ENCODE results near the gene SFT2D3.

Gene SFT2D3

GRCh38 chr2:127673291-127674069 lies 27.8 kb upstream of the SFT2D3 start:
- TF ChIP-seq, protein P1, sequence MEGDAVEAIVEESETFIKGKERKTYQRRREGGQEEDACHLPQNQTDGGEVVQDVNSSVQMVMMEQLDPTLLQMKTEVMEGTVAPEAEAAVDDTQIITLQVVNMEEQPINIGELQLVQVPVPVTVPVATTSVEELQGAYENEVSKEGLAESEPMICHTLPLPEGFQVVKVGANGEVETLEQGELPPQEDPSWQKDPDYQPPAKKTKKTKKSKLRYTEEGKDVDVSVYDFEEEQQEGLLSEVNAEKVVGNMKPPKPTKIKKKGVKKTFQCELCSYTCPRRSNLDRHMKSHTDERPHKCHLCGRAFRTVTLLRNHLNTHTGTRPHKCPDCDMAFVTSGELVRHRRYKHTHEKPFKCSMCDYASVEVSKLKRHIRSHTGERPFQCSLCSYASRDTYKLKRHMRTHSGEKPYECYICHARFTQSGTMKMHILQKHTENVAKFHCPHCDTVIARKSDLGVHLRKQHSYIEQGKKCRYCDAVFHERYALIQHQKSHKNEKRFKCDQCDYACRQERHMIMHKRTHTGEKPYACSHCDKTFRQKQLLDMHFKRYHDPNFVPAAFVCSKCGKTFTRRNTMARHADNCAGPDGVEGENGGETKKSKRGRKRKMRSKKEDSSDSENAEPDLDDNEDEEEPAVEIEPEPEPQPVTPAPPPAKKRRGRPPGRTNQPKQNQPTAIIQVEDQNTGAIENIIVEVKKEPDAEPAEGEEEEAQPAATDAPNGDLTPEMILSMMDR (IDR thresholded peaks at IDR 0.05; ENCODE audit: poor library complexity, severe bottlenecking), result no peak
- H3K4me3 ChIP-seq (ENCODE audit: severe bottlenecking), result no peak overlapping the region
- ATAC-seq (ENCODE audit: low read depth) (no peak), DNase-seq (ENCODE audit: low spot score) (no peak)
- peaks cover 20% of the 10 kb centered on the region for H3K27me3 ChIP-seq (ENCODE audit: insufficient read depth, poor library complexity, severe bottlenecking)
- H3K9me3 ChIP-seq (ENCODE audit: severe bottlenecking), result no peaks in the 10 kb centered on the region
- H3K4me1 ChIP-seq (ENCODE audit: insufficient read depth, poor library complexity, severe bottlenecking), result no peaks in the 10 kb centered on the region
- H3K27ac ChIP-seq (ENCODE audit: poor library complexity, severe bottlenecking), result no peak overlapping the region
- no peaks in the 10 kb centered on the region for H3K36me3 ChIP-seq (ENCODE audit: low read depth)

DNA sequence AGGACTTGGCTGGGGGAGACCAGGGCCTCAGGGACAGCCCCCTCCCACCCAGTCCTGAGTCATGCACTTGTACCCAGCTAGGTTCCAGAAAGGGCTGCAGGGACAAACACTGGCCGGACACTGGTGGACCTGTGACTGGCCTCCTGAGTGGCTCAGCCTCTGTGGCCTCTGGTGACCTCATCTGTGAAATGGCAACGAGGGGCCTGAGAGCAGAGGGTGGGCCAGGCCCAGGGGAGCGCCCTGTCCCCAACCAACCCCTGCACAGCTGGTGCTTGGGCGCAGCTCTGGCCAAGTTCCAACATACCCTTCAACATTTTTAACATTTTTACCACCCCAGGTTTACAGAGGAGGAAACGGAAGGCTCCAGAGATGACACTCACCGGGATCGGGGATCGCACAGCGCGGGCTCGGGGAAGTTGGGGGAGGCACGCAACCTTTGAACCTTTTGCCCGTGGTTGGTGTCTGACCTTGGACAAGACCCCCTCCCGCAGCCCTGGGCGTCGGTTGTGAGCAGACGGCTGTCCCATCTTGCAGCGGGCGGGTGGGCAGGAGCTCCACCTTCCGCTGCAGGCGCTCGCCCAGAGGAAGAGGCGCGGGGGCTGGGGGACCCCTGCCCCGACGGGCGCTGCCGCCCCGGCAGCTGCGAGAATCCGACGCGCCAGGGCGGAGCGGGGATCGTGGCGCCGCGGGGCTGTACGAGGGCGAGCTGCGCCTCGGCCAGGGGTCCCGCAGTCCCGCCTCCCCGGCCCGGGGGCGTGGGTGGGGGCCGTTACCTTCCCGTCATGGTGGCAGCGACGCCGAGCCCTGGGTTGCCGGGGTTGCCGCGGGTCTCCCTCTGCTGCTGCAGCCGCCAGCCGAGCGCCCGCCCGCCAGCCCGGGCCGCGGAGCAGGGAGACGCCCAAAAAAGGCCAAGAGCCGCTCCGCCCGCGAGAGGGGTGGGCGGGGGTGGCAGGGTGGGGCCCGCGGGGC lies 26.8 kb upstream of the SFT2D3 start:
- Histone ChIP-seq H3K27ac (ENCODE audit: poor library complexity, severe bottlenecking) (no peak overlapping the region), H3K36me3 (ENCODE audit: low read depth) (no peaks in the 10 kb centered on the region), H3K4me1 (ENCODE audit: insufficient read depth, poor library complexity, severe bottlenecking) (no peaks in the 10 kb centered on the region), H3K4me3 (ENCODE audit: severe bottlenecking) (peak overlapping the region; percentile 40), H3K9me3 (ENCODE audit: severe bottlenecking) (no peaks in the 10 kb centered on the region), H3K27me3 (ENCODE audit: insufficient read depth, poor library complexity, severe bottlenecking) (peaks cover 20% of the 10 kb centered on the region)
- DNase-seq (ENCODE audit: low spot score), result no peak
- peak; percentile 37; the same call in 2 of the 3 replicates for ATAC-seq (ENCODE audit: low read depth)
- TF ChIP-seq, protein P1 (IDR thresholded peaks at IDR 0.05; ENCODE audit: poor library complexity, severe bottlenecking), result no peak

DNA sequence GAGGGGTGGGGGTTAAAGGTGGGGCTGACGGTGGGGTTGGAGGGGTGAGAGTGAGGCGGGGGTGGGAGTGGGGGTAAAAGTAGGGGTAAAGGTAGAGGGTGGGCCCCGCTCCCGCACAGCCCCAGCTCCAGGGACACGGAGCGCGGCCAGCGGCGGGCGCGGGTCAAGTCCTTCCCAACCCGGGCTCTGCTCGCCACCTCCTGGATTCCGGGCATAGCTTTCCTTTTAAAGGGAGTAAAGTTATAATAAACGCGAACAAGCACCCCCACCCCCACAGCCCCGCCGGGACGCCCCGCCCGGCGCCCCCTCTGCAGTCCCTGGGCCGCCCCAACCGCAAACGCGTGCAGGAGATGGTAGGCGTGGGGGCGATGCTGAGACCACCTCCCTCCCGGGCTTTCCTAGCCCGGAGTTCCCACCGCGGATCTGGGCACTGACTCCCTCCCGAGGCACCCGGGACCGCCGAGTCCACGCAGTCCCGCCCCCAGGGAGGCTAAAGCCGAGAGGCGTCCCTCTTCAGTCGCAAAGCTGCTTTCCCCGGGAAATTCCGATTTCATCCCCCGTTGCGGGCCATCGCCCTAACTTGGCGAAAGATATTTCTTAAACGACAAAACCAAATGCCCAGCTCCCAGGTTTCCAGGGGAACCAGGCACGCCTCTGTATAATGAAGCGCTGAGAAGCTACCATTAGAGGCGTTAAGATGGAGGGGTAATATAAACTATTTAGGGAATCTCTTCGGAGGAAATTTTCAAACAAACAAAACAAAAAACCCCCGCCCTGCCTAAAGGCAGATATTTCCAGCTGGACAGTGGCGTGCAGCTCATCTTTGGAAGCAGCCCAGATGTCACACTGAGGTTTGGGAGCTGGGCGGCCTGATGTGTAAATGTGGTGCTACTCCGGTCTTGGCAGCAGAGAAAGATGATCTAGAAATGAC lies 25.7 kb upstream of the SFT2D3 start, which contains the start of gene LIMS2:
TSS of gene LIMS2 (minus strand) at position 200 of the 931 bp plus-strand sequence. CDS start 506 bp downstream, outside the sequence.
- Histone ChIP-seq H3K4me3 (ENCODE audit: severe bottlenecking) (peak within 1 kb of the TSS; percentile 40), H3K9me3 (ENCODE audit: severe bottlenecking) (no peaks in the 10 kb centered on the region)
- no peak for DNase-seq (ENCODE audit: low spot score)

GRCh38 chr2:127676906-127677305 lies 24.4 kb upstream of the SFT2D3 start:
- Histone ChIP-seq H3K27me3 (ENCODE audit: insufficient read depth, poor library complexity, severe bottlenecking) (peaks cover 20% of the 10 kb centered on the region), H3K4me1 (ENCODE audit: insufficient read depth, poor library complexity, severe bottlenecking) (no peaks in the 10 kb centered on the region), H3K4me3 (ENCODE audit: severe bottlenecking) (no peak overlapping the region), H3K36me3 (ENCODE audit: low read depth) (no peaks in the 10 kb centered on the region), H3K27ac (ENCODE audit: poor library complexity, severe bottlenecking) (no peak overlapping the region), H3K9me3 (ENCODE audit: severe bottlenecking) (no peaks in the 10 kb centered on the region)
- no peak for DNase-seq (ENCODE audit: low spot score)
- ATAC-seq (ENCODE audit: low read depth), result no peak
- TF ChIP-seq, protein P1 (IDR thresholded peaks at IDR 0.05; ENCODE audit: poor library complexity, severe bottlenecking), result no peak

More for the DNA sequence above, 25.7 kb upstream of the SFT2D3 start, which contains the start of gene LIMS2:
- Histone ChIP-seq H3K4me1 (ENCODE audit: insufficient read depth, poor library complexity, severe bottlenecking) (no peaks in the 10 kb centered on the region), H3K36me3 (ENCODE audit: low read depth) (no peaks in the 10 kb centered on the region), H3K27ac (ENCODE audit: poor library complexity, severe bottlenecking) (no peak within 1 kb of the TSS), H3K27me3 (ENCODE audit: insufficient read depth, poor library complexity, severe bottlenecking) (peaks cover 20% of the 10 kb centered on the region)
- ATAC-seq (ENCODE audit: low read depth), result peak; percentile 70
- TF ChIP-seq, protein P1 (IDR thresholded peaks at IDR 0.05; ENCODE audit: poor library complexity, severe bottlenecking), result peak; percentile 29

Data from RWPE2 (cell line).